ENCODE measurements around the gene RNF222.

- TF ChIP-seq CTCF (IDR thresholded peaks at IDR 0.05) (no peak), POLR2A (IDR thresholded peaks at IDR 0.05) (no peak)
Measured at GRCh38 chr17:8384801-8385378, 12.7 kb downstream of the RNF222 start.
